Measurements from ENCODE around the gene FAT1.

DNA sequence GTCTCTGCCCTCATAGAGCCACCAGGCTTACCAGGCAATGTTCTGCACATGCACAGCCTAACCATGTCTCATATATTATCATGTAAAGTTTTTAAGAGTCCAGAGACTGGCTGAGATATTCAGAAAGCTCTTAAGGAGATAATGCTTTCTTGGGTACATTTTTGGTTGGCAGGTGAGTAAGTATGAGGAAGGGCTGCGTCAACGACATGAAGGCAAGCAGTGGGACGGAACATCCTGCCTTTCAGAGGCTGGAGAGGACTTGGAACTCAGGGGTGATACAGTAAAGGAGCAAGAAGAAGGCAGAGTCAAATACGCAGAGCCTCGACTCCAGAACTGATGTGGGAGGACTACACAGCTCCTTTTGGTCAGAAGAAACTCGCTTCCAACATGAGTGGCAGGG is 93.5 kb downstream of the FAT1 start:
- TF ChIP-seq YY1 (IDR thresholded peaks at IDR 0.05; ENCODE audit: insufficient read depth, insufficient read length): no peak
- TF ChIP-seq ZNF274 (IDR thresholded peaks at IDR 0.05; ENCODE audit: low read depth, low read length): no peak
- no peak for TF ChIP-seq SUZ12 (IDR thresholded peaks at IDR 0.05; ENCODE audit: extremely low read depth, insufficient read depth, insufficient read length)

All from NT2/D1 (cell line).